HG03095 (cell line): ENCODE measurements around the gene SLC2A4RG.
"Not testable (repeated sequence)": the region's sequence is repeated elsewhere in the genome, so short reads cannot be mapped to it uniquely, and the experiment has no call there.

ENCODE experiments used
- ATAC-seq: cut with Tn5 transposase; IDR thresholded peaks from one replicate; pipeline ENCODE4 v1.9.1; 2021; ENCODE audit warnings: moderate library complexity; ENCODE audit not compliant: unreplicated experiment

Gene SLC2A4RG

GRCh38 chr20:63775096-63775978 lies 35.8 kb downstream of the SLC2A4RG start:
- ATAC-seq, result no peak

GRCh38 chr20:63776875-63777274 lies 37.3 kb downstream of the SLC2A4RG start:
- ATAC-seq, result not testable (repeated sequence)

- ATAC-seq, result no peak
Measured at GRCh38 chr20:63777614-63778013, 38.0 kb downstream of the SLC2A4RG start.

GRCh38 chr20:63778034-63778752 lies 38.6 kb downstream of the SLC2A4RG start:
- no peak for ATAC-seq

GRCh38 chr20:63778857-63779256 lies 39.3 kb downstream of the SLC2A4RG start:
- no peak for ATAC-seq

GRCh38 chr20:63781181-63781580 lies 41.6 kb downstream of the SLC2A4RG start:
- ATAC-seq, result no peak

GRCh38 chr20:63782051-63782471 lies 42.5 kb downstream of the SLC2A4RG start:
- no peak for ATAC-seq

GRCh38 chr20:63782521-63782971 lies 43.0 kb downstream of the SLC2A4RG start:
- no peak for ATAC-seq

GRCh38 chr20:63783970-63784369 lies 44.4 kb downstream of the SLC2A4RG start:
- ATAC-seq, result no peak

- ATAC-seq, result no peak
Measured at GRCh38 chr20:63785691-63786131, 46.1 kb downstream of the SLC2A4RG start.

- ATAC-seq, result no peak
Measured at GRCh38 chr20:63787302-63787701, 47.7 kb downstream of the SLC2A4RG start.

GRCh38 chr20:63787749-63788148 lies 48.2 kb downstream of the SLC2A4RG start:
- no peak for ATAC-seq

GRCh38 chr20:63789836-63790571 lies 50.4 kb downstream of the SLC2A4RG start:
- no peak for ATAC-seq

- no peak for ATAC-seq
Measured at GRCh38 chr20:63790572-63791168, 51.1 kb downstream of the SLC2A4RG start.

- ATAC-seq, result no peak
Measured at GRCh38 chr20:63791497-63792156, 52.1 kb downstream of the SLC2A4RG start.

GRCh38 chr20:63792866-63793265 lies 53.3 kb downstream of the SLC2A4RG start:
- ATAC-seq, result no peak
